IMR-90 (cell line): ENCODE results near the gene NTMT1. TPM values are rescaled to one million over a fixed set of nuclear protein-coding genes. Genes with fewer than 3 reads are reported as not detected.

Experiments used
- ATAC-seq: fragments of 200-7000 bp; cut with Tn5 transposase; 2 replicates; pipeline ENCODE4 v1.9.1; 2020; ENCODE audit warnings: low read depth, mild to moderate bottlenecking, moderate library complexity
- BruUV-seq: library from RNA; stranded (reverse); fragments of 400-500 nt; replicated peaks from 2 replicates; lab custom pipeline; 2021; lab: Mats Ljungman, UMichigan
- CTCF ChIA-PET: fragments of 300-600 bp; formaldehyde crosslinking; extraction: SDS; loops from one replicate; lab custom pipeline; 2021; ENCODE audit warnings: antibody characterized with exemption; lab: Yijun Ruan, JAX
- POLR2A ChIA-PET: fragments of 300-600 bp; sonication (Branson Sonifier 250); formaldehyde crosslinking; loops from one replicate; lab custom pipeline; 2022; ENCODE audit warnings: antibody characterized with exemption; ENCODE audit not compliant: unreplicated experiment; lab: Charles Lee
- DNase-seq: peaks from one replicate; pipeline ENCODE4 v3.0.0; 2013
- H2AFZ ChIP-seq: replicated peaks from 2 replicates; pipeline ENCODE3; 2013; ENCODE audit warnings: low read length, mild to moderate bottlenecking; ENCODE audit not compliant: poor library complexity
- H2AK5ac ChIP-seq: 2 replicates; pipeline ENCODE4 v1.6.1; 2013; ENCODE audit warnings: low read depth, low read length, inconsistent platforms
- H2AK9ac ChIP-seq: replicated peaks from 2 replicates; pipeline ENCODE3; 2013; ENCODE audit warnings: mild to moderate bottlenecking, low read depth, low read length, moderate library complexity; ENCODE audit not compliant: poor library complexity
- H2BK120ac ChIP-seq: 2 replicates; pipeline ENCODE4 v1.6.1; 2013; ENCODE audit warnings: low read depth, low read length, inconsistent platforms
- H2BK15ac ChIP-seq: 3 replicates; pipeline ENCODE4 v1.6.1; 2013; ENCODE audit warnings: low read depth, low read length, inconsistent platforms
- H2BK20ac ChIP-seq: 2 replicates; pipeline ENCODE4 v1.6.1; 2013; ENCODE audit warnings: low read depth, mild to moderate bottlenecking, inconsistent platforms, low read length, moderate library complexity
- H2BK5ac ChIP-seq: 2 replicates; pipeline ENCODE4 v1.6.1; 2013; ENCODE audit warnings: mild to moderate bottlenecking, low read depth, low read length, inconsistent platforms; ENCODE audit not compliant: poor library complexity, severe bottlenecking
- H3K14ac ChIP-seq: replicated peaks from 2 replicates; pipeline ENCODE4 v1.6.1; 2013; ENCODE audit warnings: low read depth, low read length, inconsistent platforms
- H3K18ac ChIP-seq: 2 replicates; pipeline ENCODE4 v1.6.1; 2013; ENCODE audit warnings: low read depth, low read length, control low read depth
- H3K23ac ChIP-seq: 2 replicates; pipeline ENCODE4 v1.6.1; 2013; ENCODE audit warnings: low read depth, low read length, inconsistent platforms
- H3K27ac ChIP-seq: 2 replicates; pipeline ENCODE4 v1.5.1; 2013; ENCODE audit warnings: mild to moderate bottlenecking, control low read depth, low read length; ENCODE audit not compliant: insufficient read depth
- H3K27me3 ChIP-seq: 2 replicates; pipeline ENCODE4 v1.6.1; 2013; ENCODE audit warnings: low read length; ENCODE audit not compliant: control insufficient read depth, insufficient read depth
- H3K36me3 ChIP-seq: 2 replicates; pipeline ENCODE4 v1.6.1; 2013; ENCODE audit warnings: low read length, mixed read lengths; ENCODE audit not compliant: control insufficient read depth, insufficient read depth
- H3K4ac ChIP-seq: 2 replicates; pipeline ENCODE4 v1.6.1; 2013; ENCODE audit warnings: low read depth, low read length, inconsistent platforms
- H3K4me1 ChIP-seq: 2 replicates; pipeline ENCODE4 v1.6.1; 2013; ENCODE audit warnings: low read length, mixed read lengths; ENCODE audit not compliant: control insufficient read depth, insufficient read depth
- H3K4me2 ChIP-seq: 2 replicates; pipeline ENCODE4 v1.6.1; 2013; ENCODE audit warnings: low read depth, mild to moderate bottlenecking, control low read depth, low read length, moderate library complexity
- H3K4me3 ChIP-seq: 2 replicates; pipeline ENCODE4 v1.5.1; 2013; ENCODE audit warnings: low read depth, mild to moderate bottlenecking, control low read depth, low read length, moderate library complexity; ENCODE audit not compliant: insufficient read depth
- H3K56ac ChIP-seq: 2 replicates; pipeline ENCODE4 v1.6.1; 2013; ENCODE audit warnings: low read length, inconsistent platforms; ENCODE audit not compliant: insufficient read depth; ENCODE audit errors: extremely low read depth
- H3K79me1 ChIP-seq, 2 experiments: 2 replicates each; pipeline ENCODE4 v1.6.1; 2013; ENCODE audit warnings: low read length in 2 of 2, inconsistent platforms in 1 of 2, low read depth in 1 of 2
- H3K9ac ChIP-seq: 2 replicates; pipeline ENCODE4 v1.6.1; 2013; ENCODE audit warnings: low read depth, low read length, control low read depth
- H3K9me1 ChIP-seq: 2 replicates; pipeline ENCODE4 v1.6.1; 2013; ENCODE audit warnings: low read length, inconsistent platforms; ENCODE audit not compliant: insufficient read depth
- H3K9me3 ChIP-seq: 2 replicates; pipeline ENCODE4 v1.6.1; 2013; ENCODE audit warnings: low read length; ENCODE audit not compliant: control insufficient read depth, insufficient read depth
- H4K20me1 ChIP-seq: 2 replicates; pipeline ENCODE4 v1.6.1; 2013; ENCODE audit warnings: low read length, inconsistent platforms; ENCODE audit not compliant: insufficient read depth
- H4K5ac ChIP-seq: 2 replicates; pipeline ENCODE4 v1.6.1; 2013; ENCODE audit warnings: mild to moderate bottlenecking, low read depth, low read length, control low read depth
- H4K8ac ChIP-seq, 2 experiments: 2 replicates each; pipeline ENCODE4 v1.6.1; 2013; ENCODE audit warnings: low read depth in 2 of 2, low read length in 2 of 2, control low read depth in 1 of 2, inconsistent platforms in 1 of 2
- H4K91ac ChIP-seq: 2 replicates; pipeline ENCODE4 v1.6.1; 2013; ENCODE audit warnings: low read depth, low read length, inconsistent platforms; ENCODE audit not compliant: insufficient read depth
- BHLHE40 ChIP-seq: fragments of 150-350 bp; IDR thresholded peaks from 2 replicates; pipeline ENCODE4 v1.6.1; 2016; ENCODE audit warnings: mild to moderate bottlenecking, low read depth, low read length
- CHD1 ChIP-seq: IDR thresholded peaks from 2 replicates; pipeline ENCODE4 v1.6.1; 2012; ENCODE audit warnings: low read depth, low read length, improper control_type of control experiment
- FOS ChIP-seq: fragments of 150-350 bp; IDR thresholded peaks from 2 replicates; pipeline ENCODE4 v1.6.1; 2016; ENCODE audit warnings: low read depth, low read length
- MAZ ChIP-seq: IDR thresholded peaks from 2 replicates; pipeline ENCODE4 v1.6.1; 2012; ENCODE audit warnings: low read depth, mild to moderate bottlenecking, low read length, improper control_type of control experiment, moderate library complexity, borderline replicate concordance
- NFE2L2 ChIP-seq: fragments of 150-350 bp; IDR thresholded peaks from 2 replicates; pipeline ENCODE4 v1.6.1; 2016; ENCODE audit warnings: low read depth, mild to moderate bottlenecking, low read length
- RAD21 ChIP-seq: IDR thresholded peaks from 2 replicates; pipeline ENCODE4 v1.6.1; 2012; ENCODE audit warnings: low read length, improper control_type of control experiment
- SMC3 ChIP-seq: fragments of 150-350 bp; IDR thresholded peaks from 2 replicates; pipeline ENCODE4 v1.6.1; 2016; ENCODE audit warnings: low read depth, mild to moderate bottlenecking, antibody characterized with exemption, low read length, moderate library complexity
- WGBS, 2 experiments: methylation state at CpG; one replicate each; pipeline versions ENCODE4 v1.1.5 to v1.1.7; 2013; ENCODE audit warnings: missing lambda C conversion rate in 2 of 2; ENCODE audit not compliant: insufficient read length in 1 of 2; ENCODE audit errors: extremely low coverage in 2 of 2; 5-methylcytosine and 5-hydroxymethylcytosine counted together
- dilution Hi-C: fragments of 300-500 bp; cut with HindIII; formaldehyde crosslinking; loops from one replicate; pipeline ENCODE4 v1.14.3; 2018; ENCODE audit warnings: low sequenced_read_pairs; ENCODE audit not compliant: unreplicated experiment
- in situ Hi-C: fragments of 300-500 bp; cut with MboI; formaldehyde crosslinking; loops from 3 replicates; pipeline ENCODE4 v1.14.3; 2019; ENCODE audit warnings: low sequenced_read_pairs, inconsistent platforms, mixed read lengths
- intact Hi-C: fragments of 100-400 bp; cut with micrococcal nuclease; formaldehyde crosslinking; loops from 2 replicates; pipeline ENCODE4 v1.10.0; 2022
- polyA plus RNA-seq, 3 experiments: library from polyadenylated mRNA; depleted of rRNA; stranded (reverse); fragments of >200 nt; gene quantifications; 2 replicates each; pipeline ENCODE4 v1.2.3, GENCODE V29; 2012; ENCODE audit warnings: low replicate concordance in 1 of 3
- total RNA-seq: library from RNA; depleted of rRNA; stranded (reverse); fragments of >200 nt; gene quantifications from 2 replicates; pipeline ENCODE4 v1.2.3, GENCODE V29; 2012
- TF ChIP-seq, protein P1 (sequence below): conservative IDR thresholded peaks from 2 replicates; pipeline ENCODE4 v1.5.1; 2012; ENCODE audit warnings: mild to moderate bottlenecking, low read depth, low read length, improper control_type of control experiment

Gene NTMT1
- total and polyA plus RNA-seq, 2 of the 4 experiments (the other 2 are of a cell fraction), result 68.1 to 88.1 TPM

DNA sequence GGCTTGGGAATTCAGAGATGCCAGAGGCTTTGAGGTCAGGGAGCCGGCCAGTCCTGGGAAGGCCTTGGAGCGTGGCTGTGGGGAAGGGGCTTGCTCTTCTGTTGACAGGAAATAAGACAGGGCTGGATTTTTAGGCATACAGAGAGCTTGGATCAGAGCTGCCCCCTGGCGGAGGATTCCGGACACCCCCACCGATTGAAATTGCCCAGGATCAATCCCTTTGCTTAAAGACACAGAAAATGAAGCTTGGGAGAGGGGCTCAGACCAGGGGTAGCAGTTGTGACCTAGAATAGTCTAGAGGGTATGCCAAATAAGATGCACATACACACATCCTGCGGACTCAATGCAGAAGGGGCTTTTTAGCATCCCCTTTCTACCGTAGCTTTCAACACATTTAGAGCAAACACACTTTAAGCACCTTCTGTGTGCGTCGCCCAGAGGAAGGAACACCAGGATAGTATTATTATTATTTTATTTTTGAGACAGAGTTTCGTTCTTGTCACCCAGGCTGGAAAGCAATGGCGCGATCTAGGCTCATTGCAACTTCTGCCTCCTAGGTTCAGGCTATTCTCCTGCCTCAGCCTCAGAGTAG lies 1.7 kb upstream of the NTMT1 start:
- peak overlapping the region; percentile 75; the same call in 1 of the 2 replicates for H4K5ac ChIP-seq
- H3K9me3 ChIP-seq, result no peaks in the 10 kb centered on the region
- H3K23ac ChIP-seq, result no peak overlapping the region
- H2AK5ac ChIP-seq, result peak overlapping the region; percentile 89; the same call in 1 of the 2 replicates
- H2BK5ac ChIP-seq, result peak overlapping the region; percentile 81
- H3K9ac ChIP-seq, result no peak overlapping the region
- peak overlapping the region; percentile 69; the same call in 1 of the 2 replicates for H2BK20ac ChIP-seq
- ChIA-PET POLR2A (interaction anchor here (0.7 to 1.4 kb wide), 3 partner anchors 484 to 493 kb away, joined by 3 to 4 read pairs (median 4); no protein-coding TSS in a partner anchor), CTCF (interaction anchor here (0.5 to 3.1 kb wide), 10 partner anchors 10 to 854 kb away, joined by 3 to 26 read pairs (median 4); no protein-coding TSS in a partner anchor)
- TF ChIP-seq SMC3 (peak; percentile 59), NFE2L2 (no peak), FOS (no peak), BHLHE40 (no peak), MAZ (peak; percentile 43; the same call in 1 of the 2 replicates), CHD1 (no peak), RAD21 (peak; percentile 67)
- TF ChIP-seq, protein P1, sequence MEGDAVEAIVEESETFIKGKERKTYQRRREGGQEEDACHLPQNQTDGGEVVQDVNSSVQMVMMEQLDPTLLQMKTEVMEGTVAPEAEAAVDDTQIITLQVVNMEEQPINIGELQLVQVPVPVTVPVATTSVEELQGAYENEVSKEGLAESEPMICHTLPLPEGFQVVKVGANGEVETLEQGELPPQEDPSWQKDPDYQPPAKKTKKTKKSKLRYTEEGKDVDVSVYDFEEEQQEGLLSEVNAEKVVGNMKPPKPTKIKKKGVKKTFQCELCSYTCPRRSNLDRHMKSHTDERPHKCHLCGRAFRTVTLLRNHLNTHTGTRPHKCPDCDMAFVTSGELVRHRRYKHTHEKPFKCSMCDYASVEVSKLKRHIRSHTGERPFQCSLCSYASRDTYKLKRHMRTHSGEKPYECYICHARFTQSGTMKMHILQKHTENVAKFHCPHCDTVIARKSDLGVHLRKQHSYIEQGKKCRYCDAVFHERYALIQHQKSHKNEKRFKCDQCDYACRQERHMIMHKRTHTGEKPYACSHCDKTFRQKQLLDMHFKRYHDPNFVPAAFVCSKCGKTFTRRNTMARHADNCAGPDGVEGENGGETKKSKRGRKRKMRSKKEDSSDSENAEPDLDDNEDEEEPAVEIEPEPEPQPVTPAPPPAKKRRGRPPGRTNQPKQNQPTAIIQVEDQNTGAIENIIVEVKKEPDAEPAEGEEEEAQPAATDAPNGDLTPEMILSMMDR, result peak; percentile 74
- no peak overlapping the region for H2AK9ac ChIP-seq
- peaks cover 3% of the 10 kb centered on the region; the same call in 1 of the 2 replicates for H3K36me3 ChIP-seq
- no peak overlapping the region for H3K4me2 ChIP-seq
- H3K4me1 ChIP-seq, result peaks cover 27% of the 10 kb centered on the region
- no peak overlapping the region for H3K14ac ChIP-seq
- no peak for ATAC-seq
- H3K79me1 ChIP-seq, result peaks cover 13 to 45% of the 10 kb centered on the region in 2 experiments; a peak in 3 of 4 replicates
- peak overlapping the region; percentile 18 to 92; a peak in 3 of 4 replicates for H4K8ac ChIP-seq
- WGBS, 2 experiments, result no CpG with 5 or more reads among the region's 12 CpGs
- no peaks in the 10 kb centered on the region for H3K27me3 ChIP-seq
- peak; percentile 53 for DNase-seq
- H4K91ac ChIP-seq, result peak overlapping the region; percentile 63; the same call in 1 of the 2 replicates
- peaks cover 26% of the 10 kb centered on the region for H4K20me1 ChIP-seq
- peak overlapping the region; percentile 91 for H2AFZ ChIP-seq
- no peak overlapping the region for H3K56ac ChIP-seq
- peaks cover 17% of the 10 kb centered on the region for H3K9me1 ChIP-seq
- H3K4ac ChIP-seq, result peak overlapping the region; percentile 87
- peak overlapping the region; percentile 57; the same call in 1 of the 2 replicates for H3K18ac ChIP-seq
- in situ Hi-C loops, result no loop called here
- peak overlapping the region; percentile 58; the same call in 1 of the 2 replicates for H2BK120ac ChIP-seq
- intact Hi-C loops, result loop anchor here (1.0 kb wide), 1 partner anchor 485 kb away; no protein-coding TSS in a partner anchor
- no peak overlapping the region for H3K4me3 ChIP-seq
- BruUV-seq, result no TSS peak
- H3K27ac ChIP-seq, result peak overlapping the region; percentile 51
- 0 out of 3 replicates have a peak overlapping the region, but pooled peaks have one; percentile 15 for H2BK15ac ChIP-seq
- dilution Hi-C loops, result no loop called here
